Stimulated activated CD8-positive, alpha-beta memory T cell treated with anti-CD3 and anti-CD28 coated beads, Interleukin-15, amount 100 ng/mL, for 48 hours (primary cell): ENCODE data around the gene ESPN.

Source experiments
- DNase-seq, 2 donors: peaks; one replicate each; pipeline ENCODE4 v3.0.0-alpha.2; 2020; ENCODE audit warnings: low read depth in 2 of 2

The ESPN gene

GRCh38 chr1:6466751-6467150 is 42.2 kb downstream of the ESPN start:
- DNase-seq = no peak

GRCh38 chr1:6467224-6467623 is 42.6 kb downstream of the ESPN start:
- no peak for DNase-seq

- DNase-seq = no peak
These were observed 43.4 kb downstream of the ESPN start for GRCh38 chr1:6467744-6468688.

- no peak for DNase-seq
These were observed 44.3 kb downstream of the ESPN start for GRCh38 chr1:6468729-6469461.

DNA sequence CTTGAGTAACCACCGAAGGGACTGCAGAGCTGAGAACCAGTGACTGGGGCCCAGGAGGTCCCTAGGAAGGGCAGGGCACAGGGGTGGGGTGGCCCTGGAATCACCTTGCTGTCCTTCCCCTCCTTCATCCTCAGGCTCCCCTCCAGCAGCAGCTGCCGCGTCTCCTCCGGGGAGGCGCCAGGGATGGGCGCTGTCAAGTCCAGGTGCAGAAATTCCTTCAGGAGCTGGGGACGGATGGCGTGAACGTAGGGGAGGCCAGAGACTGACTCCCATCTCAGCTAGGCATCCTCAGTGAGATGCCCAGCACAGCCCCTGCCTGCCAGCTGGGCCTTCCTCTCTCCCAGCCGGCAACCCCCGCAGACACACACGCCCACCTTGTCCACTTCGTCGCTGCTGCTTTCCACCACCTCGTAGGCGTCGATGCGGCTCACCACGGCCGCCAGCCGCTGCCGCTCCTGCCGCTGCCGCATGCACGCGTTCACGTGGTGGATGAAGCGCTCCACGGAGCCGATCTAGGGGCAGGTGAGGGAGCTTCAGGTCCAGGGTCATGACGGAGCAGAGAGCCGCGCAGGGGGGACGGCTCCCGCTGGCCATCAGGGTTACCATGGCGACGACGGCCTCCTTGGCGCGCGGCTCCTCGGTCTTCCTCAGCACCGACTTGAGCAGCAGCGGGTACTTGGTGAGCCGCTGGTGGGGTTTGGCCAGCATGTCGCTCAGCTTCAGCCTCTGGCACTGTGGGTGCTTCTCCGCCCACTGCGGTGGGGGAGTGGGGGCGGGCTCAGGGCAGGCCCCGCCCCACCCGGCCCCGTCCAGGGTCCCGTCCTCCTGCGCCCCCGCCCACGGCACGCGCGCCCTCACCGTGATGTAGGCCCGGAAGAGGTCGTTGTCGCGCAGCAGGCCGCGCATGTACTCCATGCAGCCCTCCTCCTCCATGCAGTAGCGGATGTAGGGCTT is 45.8 kb downstream of the ESPN start:
- no peak for DNase-seq

GRCh38 chr1:6471086-6471969 is 46.8 kb downstream of the ESPN start:
- no peak for DNase-seq

- DNase-seq = no peak
These were observed 47.4 kb downstream of the ESPN start for GRCh38 chr1:6471970-6472368.

- no peak for DNase-seq
These were observed 47.8 kb downstream of the ESPN start for GRCh38 chr1:6472391-6472790.

DNA sequence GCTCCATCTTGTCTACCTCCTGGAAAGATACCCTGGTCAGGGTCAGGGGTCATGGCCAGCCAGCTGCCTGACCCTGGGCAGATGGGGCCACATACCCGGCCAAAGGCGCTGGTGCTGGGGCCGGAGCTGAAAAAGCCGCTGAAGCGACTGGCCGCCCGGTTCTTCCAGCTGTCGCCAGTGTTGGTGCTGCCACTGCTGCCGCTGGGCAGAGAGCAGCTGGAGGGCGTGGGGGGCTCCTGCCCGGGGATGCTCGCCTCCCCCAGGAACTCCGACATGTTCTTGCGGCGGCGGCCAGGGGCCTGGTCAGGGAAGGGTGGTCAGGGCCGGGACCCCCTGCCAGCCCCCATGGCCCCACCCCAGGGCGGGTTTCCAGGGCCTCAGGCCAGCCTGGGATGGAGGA is 48.6 kb downstream of the ESPN start:
- DNase-seq = no peak

GRCh38 chr1:6473974-6474814 is 49.6 kb downstream of the ESPN start:
- DNase-seq = no peak

DNA sequence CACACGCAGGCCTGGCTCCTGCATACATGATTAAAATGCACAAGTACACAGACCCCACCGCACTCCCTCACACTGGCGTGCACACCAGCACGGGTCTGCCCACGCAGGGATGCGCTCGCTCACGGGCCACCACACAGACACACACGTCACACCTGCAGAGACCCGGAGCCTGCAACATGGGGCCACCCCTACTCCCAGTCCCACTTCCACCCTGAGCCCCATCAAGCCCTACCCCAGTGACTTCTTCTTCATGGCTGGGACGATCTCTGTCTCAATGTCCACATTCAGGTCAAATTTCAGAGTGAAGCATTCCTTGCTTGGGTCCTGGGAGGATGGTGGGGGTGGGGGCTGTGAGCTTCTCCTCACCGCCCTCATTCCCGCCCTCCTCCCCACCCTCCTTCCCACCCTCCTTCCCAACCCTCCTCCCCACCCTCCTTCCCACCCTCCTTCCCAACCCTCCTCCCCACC is 50.3 kb downstream of the ESPN start:
- no peak for DNase-seq

GRCh38 chr1:6475381-6476133 is 51.0 kb downstream of the ESPN start:
- no peak for DNase-seq

GRCh38 chr1:6476483-6476882 is 51.9 kb downstream of the ESPN start:
- no peak for DNase-seq

DNA sequence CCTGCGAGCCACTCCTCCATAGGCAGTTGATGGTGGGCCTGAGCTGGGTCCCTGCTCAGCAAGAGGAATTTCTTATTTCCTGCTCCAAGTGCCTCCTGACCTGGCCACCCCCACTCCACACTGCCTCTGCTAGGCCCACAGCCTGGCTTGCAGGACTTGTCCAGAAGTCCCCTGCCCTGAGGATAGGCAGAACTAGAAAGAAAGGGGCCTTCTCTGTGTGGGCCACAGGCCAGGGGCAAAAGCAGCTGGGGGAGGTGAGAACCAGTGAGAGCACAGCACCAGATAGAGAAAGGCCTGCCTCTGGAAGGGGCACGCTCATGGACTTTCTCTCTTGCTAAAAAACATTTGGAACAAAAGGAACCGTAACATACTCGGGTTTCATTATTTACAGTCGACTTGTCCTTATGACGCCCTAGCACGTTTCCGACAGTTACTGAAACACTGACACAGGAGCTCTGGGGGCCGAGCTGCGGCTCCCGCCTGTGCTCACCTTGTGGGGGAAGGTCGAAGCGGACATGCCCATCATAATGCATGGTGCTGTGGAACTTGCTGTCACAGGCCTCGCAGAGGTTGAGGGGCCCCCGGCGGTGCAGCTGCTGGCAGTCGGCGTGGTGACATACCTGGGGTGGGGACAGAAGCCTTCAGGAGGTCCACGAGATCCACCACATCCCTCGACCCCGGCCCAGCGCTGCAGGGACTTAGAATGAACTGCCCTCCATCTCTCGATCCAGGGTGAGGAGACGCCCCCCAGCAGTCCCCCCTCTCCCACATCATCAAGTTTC is 52.7 kb downstream of the ESPN start:
- DNase-seq = no peak

DNA sequence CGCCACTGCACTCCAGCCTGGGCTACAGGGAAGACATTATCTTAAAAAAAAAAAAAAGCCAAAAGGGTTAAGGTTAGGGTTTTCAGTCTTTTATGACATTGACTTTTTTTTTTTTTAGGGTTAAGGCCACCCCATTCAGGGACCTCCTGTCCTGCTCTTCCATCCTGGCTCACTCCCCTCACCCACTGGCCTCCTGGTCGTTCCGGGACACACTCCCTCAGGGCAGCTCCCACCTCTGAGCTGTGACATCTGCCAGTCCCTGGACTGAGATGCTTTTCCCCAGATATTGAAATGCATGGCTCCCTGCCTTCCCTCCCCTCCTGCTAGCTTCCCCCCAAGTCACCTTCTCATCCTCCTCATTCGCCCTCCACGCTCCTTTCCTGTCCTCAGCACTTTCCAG is 57.2 kb downstream of the ESPN start:
- DNase-seq = no peak

DNA sequence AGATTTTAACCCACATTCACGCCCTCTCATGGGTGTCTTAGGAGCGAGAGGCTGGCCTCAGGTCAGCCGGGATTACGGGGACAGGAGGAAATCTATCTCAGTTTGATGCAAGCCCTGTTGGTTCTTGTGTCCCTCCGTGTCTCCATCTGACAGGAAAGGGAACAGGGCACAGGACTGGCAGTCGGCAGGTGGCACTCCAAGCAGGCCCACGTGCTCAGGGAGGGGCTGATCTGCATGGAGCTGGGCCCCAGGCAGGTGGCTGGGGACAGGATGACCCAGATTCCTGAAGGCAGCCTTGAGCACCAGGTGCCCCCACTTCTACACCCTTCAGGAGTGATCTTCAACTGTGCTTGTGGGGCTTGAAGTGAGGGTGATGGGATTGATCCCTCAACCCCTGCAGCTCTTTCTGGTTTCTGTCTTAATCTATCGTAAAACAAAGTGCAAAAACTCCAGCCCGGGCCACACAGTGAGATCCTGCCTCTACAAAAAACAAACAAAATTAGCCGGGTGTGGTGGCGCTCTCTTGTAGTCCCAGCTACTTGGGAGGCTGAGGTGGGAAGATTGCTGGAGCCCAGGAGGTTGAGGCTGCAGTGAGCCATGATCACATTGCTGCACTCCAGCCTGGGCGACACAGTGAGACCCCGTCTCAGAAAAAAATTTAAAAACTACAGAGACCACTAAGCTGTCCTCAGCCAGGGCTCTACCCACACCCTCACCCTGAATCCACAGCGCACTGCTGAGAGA is 58.6 kb downstream of the ESPN start:
- no peak for DNase-seq

GRCh38 chr1:6483761-6484117 is 59.2 kb downstream of the ESPN start:
- DNase-seq = no peak

- DNase-seq = no peak
These were observed 60.2 kb downstream of the ESPN start for GRCh38 chr1:6484826-6485167.
